Myocyte (in vitro differentiated cells): ENCODE results near the gene UFC1. TPM values are rescaled to one million over a fixed set of nuclear protein-coding genes. Genes with fewer than 3 reads are reported as not detected.
"Not testable (repeated sequence)": the region's sequence is repeated elsewhere in the genome, so short reads cannot be mapped to it uniquely, and the experiment has no call there.

Source experiments
- DNase-seq: peaks from one replicate; pipeline ENCODE4 v3.0.0-alpha.2; 2012; ENCODE audit warnings: low read depth
- polyA plus RNA-seq: library from polyadenylated mRNA; unstranded; fragments of >200 nt; gene quantifications from one replicate; pipeline ENCODE4 v1.2.1, GENCODE V29; 2012; ENCODE audit warnings: missing spikeins
- total RNA-seq: library from RNA; depleted of rRNA; stranded (reverse); fragments of >200 nt; gene quantifications from 2 replicates; pipeline ENCODE4 v1.2.3, GENCODE V29; 2014

UFC1 gene
- 67.2 and 78.5 TPM in 2 replicates for total RNA-seq
- 102 TPM for polyA plus RNA-seq

GRCh38 chr1:161153682-161154337 lies at the start of gene UFC1:
TSS of gene UFC1 (plus strand) at chr1:161153978. CDS start at chr1:161153998, 20 bp downstream.
- DNase-seq = peak; percentile 91

- DNase-seq = no peak
Measured at GRCh38 chr1:161106431-161106830, 47.3 kb upstream of the UFC1 start.

GRCh38 chr1:161111117-161111516 lies 42.7 kb upstream of the UFC1 start:
- DNase-seq = no peak

DNA sequence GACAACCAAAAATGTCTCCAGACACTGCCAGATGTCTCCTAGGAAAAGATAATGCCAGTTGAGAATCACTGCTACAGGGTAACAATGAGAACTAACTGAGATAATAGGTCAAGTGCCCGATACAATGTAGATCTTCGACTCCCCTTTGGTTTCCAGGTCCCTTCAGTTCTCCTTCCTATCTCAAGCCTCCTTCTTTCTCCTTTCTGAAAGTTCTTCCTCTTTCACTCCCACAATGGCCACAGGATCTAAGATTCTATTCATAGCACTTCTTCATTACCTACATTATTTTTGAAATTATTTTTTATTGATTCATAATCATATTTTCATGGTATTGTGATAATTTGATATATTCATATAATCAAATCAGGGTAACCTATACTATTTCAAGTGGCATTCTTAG lies 42.3 kb upstream of the UFC1 start:
- no peak for DNase-seq

DNA sequence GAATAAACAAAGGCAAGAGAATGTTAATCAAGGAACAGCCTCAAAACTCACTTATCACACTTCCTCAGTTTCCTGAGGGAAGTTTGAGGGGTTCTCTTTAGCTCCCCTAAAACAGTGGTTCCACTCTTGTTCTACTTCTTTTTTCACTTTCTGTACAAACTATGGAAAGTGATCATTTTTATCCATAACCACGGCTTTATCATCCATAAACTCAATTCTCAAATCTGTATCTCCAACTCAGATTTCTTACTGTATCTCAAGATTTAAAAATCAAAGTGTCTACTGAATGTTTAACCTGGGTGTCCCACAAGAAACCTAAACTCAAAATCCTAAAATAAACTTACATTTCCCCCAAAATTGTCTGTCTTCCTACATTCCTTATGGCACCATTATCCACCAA lies 39.9 kb upstream of the UFC1 start:
- DNase-seq = no peak

DNA sequence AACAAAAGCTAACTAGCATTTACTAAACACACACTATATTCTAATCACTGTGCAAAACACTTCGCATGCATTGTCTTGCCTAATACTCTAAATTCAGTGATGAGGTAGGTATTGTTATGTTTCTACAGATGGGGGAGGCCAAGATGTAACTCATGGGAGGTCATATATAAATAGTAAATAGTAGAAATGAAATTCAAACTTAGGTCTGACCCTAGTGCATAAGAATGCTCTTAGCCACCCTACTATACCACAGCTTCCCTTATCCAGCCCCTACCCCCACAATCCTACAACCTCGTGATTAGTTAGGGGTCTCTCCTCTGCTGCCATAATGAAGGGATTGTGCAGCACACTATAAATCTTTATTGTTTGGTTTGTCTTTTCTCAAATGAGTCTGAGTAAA lies 39.2 kb upstream of the UFC1 start:
- DNase-seq = no peak

DNA sequence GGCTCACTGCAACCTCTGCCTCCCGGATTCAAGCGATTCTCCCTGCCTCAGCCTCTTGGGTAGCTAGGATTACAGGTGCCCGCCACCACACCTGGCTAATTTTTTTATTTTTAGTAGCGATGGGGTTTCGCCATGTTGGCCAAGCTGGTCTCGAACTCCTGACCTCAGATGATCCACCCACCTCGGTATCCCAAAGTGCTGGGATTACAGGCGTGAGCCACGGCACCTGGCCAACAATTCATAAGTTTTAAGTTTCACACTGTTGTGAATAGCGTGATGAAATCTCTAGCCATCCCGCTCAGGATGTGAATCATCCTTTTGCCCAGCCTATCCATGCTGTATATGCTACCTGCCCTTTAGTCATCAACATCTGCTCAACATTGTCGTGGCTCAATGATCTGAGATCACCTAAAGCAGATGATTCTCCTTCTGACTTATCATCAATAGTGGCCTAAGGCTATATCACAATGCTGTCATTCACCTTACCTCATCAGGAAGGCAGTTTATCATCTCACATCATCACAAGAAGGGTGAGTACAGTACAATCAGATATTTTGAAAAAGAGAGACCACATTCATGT lies 38.6 kb upstream of the UFC1 start:
- DNase-seq = peak; percentile 34

DNA sequence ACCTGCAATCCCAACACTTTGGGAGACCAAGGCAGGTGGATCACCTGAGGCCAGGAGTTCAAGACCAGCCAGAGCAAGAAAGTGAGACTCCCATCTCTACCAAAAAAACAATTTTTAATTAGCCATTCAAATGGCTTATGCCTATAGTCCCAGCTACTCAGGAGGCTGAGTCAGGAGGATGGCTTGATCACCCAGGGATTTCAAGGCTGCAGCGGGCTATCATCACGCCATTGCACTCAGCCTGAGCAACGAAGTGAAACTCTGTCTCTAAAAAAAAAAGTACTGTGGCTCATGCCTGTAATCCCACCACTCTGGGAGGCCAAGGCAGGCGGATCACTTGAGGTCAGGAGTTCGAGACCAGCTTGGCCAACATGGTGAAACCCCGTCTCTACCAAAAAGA lies 37.8 kb upstream of the UFC1 start:
- not testable (repeated sequence) for DNase-seq

- peak; percentile 81 for DNase-seq
Measured at GRCh38 chr1:161117759-161118581, 35.8 kb upstream of the UFC1 start, which contains the start of the genes NIT1 and PFDN2. TSS of gene NIT1 (plus strand) at chr1:161118105. CDS start at chr1:161118177, 72 bp downstream. TSS of gene PFDN2 (minus strand) at chr1:161118037. CDS start at chr1:161118026, 11 bp downstream.

DNA sequence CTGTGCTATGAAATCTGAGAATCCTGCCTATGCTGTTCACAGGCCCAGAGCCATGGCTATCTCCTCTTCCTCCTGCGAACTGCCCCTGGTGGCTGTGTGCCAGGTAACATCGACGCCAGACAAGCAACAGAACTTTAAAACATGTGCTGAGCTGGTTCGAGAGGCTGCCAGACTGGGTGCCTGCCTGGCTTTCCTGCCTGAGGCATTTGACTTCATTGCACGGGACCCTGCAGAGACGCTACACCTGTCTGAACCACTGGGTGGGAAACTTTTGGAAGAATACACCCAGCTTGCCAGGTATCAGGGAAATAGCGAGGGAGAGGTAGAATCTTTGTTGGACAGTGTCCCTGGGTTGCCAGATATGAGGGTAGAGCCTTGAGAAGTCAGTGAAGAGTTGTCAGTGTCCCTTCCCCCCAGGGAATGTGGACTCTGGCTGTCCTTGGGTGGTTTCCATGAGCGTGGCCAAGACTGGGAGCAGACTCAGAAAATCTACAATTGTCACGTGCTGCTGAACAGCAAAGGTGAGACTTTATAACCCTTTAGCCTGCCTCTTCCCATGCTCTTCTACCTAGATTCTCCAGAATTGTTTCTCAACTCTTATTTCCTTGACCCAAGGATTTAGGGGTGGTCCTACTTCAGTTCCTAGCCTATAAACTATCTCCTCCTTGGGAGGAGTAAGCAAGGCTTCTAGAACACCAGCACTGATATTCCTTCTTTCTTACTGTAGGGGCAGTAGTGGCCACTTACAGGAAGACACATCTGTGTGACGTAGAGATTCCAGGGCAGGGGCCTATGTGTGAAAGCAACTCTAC lies 34.5 kb upstream of the UFC1 start:
- peak; percentile 41 for DNase-seq

DNA sequence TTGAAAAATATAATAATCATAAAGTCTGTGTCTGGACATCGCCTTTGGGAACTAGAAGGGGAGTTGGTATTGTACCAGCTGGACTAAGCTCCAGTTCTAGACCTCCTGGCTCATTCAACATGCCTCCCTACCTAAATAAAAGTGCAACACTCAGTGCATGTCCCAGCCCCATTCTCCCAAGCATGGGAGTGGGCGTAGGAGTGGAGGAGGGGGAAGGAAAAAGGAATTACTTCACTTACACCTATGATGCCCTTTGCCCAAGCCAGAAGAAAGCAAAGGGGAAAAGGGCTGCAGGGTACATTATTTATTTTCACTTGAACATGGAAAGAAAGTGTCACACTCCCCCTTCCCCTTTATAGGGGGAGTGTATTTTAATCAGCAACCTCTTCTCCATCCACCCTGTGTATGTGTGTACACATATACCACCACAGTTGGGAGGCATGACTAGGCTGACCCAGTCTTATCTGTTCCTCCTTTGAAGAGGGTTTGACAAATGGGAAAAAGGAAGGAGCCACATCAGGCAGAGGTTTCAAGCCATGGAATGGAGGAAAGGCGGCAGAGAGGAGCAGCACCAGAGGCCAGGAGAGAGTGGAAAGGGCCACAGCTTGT lies 32.6 kb upstream of the UFC1 start:
- no peak for DNase-seq

GRCh38 chr1:161121834-161122233 lies 31.9 kb upstream of the UFC1 start:
- no peak for DNase-seq

GRCh38 chr1:161122967-161123366 lies 30.8 kb upstream of the UFC1 start:
- no peak for DNase-seq

- DNase-seq = peak; percentile 72
Measured at GRCh38 chr1:161127649-161128048, 26.1 kb upstream of the UFC1 start.

DNA sequence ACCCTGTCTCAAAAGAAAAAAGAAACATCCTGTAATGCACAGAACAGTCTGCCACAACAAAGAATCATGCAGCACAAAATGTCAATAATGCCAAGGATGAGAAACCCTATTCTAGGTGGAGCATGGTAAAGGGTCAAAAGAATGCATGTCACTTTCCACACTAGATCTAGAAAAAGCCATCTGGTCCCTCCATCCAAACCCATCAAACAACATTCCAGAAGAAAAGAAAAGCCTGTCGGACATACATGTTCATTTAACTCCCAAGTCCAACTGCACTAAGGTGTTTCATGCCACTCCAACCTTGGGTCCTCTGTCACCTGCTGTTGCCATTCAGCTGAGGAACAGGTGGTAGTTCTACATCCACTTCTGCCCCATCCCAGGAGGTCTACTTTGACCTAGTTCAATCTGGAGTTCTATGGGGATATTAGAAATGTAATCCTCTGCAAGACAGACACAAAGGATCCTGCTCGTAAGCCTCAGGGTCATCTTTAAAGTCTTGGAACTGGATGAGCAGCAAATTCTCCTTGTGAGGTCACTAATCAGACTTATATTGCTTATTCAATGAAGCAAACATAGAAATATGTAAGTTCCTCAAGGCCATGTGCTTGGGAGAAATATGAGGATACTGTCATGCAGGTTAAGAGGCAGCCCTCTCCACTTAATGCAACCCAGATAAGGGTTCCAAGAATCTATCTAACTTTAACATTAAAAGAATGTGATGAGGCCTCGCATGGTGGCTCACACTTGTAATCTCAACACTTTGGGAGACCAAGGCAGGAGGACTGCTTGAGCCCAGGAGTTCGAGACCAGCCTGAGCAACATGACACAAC lies 25.0 kb upstream of the UFC1 start:
- peak; percentile 61 for DNase-seq

DNA sequence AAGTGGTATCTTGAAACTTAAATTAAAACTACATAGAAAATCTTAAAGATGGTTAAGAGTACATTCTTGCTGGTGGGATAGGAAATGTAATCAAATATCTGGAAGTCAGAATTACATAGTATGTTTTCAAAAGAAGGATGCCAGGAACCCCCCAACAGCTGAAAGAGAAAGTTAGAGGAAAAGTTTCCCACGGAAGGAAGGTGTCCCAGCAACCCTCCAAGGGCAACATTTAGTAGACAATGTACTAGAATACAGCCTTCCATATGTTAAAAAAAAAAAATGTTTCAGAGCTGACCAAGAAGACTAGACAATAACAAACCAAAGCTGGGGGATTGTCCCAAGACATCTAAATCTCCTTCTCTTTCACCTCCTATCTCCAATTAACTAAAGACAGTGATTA lies 23.5 kb upstream of the UFC1 start:
- DNase-seq = no peak

DNA sequence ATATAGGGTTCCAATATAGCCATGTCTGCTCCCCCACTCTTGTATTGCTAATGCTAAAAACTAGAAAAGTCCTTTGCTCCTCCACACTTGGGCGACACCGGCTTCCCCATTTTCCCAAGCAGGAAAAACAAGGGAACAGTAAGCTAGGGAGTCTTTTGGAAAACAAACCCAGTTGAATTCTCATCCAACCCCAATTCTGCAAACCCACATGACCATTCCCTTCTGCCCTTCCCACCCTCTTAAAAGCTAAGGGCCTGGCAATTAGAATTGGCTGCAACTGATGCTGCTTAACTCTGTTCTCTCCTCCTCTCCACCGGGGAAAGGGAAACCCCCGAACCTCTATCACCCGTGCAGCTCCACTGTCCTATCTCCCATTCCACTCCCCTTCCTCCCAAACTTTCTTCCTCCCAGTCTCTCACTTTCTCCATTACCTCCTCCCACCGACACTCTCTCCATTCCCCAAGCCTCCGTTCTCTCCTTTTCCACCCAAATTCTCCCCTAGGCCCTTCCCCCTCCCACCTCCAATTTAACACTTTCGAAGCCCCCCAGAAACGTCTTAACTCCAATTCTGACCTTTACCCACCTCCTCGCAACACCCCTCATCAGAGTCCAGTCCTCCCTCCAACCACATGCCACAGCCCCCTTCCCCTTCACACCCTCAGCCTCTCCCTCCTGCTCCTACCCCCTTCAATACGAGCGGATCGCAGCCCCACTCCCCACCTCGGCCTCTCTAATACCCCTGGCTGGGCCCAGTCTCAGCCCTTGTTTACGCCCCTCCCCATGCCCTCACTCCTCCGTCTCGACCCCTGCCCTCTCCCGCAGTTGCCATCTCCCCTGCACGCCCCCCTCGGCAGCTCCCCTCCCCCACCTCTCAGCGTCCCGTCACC lies 22.0 kb upstream of the UFC1 start:
- peak; percentile 53 for DNase-seq

DNA sequence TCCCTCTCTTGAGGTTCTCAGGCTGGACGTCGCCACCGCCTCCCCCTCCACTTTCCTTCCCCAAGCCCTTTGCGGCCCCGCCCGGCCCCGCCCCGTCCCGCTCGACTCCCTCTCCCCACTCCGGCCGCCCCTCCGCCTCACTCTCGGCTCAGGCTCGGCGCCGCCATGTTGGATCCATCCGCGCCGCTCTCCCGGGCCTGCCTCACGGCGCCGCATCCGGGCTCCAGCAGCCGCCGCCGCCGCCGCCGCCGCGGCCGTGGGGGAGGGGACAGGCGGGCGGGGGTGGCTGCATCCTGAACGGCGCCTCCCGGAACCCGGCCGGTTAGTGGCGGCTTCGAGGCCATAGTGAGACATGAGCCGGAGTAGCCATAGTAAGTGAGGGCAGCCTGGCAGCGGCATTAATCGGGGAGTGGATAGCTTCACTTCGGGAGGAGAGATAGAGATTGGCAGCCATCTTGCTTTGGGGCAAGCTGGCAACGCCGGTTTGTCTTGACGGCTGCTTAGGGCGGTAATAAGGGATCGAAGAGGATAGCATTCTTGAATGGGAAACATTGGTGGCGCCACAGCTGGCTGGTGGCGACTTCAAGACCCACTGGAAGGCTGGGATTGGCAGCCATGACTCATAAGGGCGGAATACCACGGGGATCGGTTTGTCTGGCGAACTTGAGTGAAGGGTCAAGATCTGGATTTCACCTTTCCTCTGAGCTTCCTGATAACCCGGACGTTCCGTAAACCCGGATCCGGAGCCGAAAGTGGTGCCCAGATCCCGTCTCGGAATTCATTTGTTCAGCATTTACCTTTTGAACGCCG lies 21.2 kb upstream of the UFC1 start, which contains the start of gene DEDD:
DEDD (minus strand) TSS at position 258 of the 810 bp plus-strand sequence. CDS start 8,205 bp downstream, outside the sequence.
- peak; percentile 97 for DNase-seq
